ENCODE data around the gene DLGAP4.

The DLGAP4 gene

DNA sequence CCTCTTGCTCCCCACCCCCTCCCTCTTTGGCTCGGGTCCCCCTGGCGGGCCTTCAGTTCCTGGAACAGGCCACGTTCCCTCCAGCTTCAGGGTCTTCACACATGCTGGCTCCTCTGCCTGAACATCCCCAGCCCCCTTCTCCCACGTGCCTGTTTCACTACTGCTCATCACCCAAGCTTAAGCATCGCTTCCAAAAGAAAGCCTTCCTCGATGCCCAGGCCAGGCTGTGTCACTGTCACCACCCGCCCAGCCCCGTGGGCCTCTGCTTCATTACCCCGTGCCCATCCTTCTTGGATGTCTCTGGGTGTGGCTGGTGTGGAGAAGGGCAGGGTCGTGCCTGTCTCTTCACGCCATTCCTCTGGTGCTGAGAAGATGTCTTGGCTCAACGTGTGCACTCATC, 2.8 kb downstream of the DLGAP4 start:
- DNase-seq = no peak

DNA sequence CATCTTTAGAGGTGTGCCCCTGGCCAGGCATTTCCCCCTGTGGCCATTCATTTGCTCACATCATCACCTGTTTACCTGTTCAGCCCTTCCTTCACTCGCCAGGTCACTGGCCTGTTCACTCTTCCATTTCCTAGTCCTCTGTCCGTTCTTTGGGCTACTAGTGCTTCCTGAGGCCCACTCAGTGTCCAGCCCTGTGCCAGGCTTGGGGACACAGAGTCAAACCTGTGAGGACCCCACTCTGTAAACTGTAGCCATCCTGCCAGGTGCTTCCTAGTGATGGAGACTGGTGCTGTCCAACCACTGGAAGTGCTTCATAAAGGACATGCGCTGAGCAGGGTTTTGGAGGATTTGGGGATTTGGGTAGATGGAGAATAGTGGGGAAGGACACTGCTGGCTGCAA, 3.5 kb downstream of the DLGAP4 start:
- DNase-seq = no peak

- DNase-seq = no peak
Measured at GRCh38 chr20:36310215-36310981, 4.3 kb downstream of the DLGAP4 start.

DNA sequence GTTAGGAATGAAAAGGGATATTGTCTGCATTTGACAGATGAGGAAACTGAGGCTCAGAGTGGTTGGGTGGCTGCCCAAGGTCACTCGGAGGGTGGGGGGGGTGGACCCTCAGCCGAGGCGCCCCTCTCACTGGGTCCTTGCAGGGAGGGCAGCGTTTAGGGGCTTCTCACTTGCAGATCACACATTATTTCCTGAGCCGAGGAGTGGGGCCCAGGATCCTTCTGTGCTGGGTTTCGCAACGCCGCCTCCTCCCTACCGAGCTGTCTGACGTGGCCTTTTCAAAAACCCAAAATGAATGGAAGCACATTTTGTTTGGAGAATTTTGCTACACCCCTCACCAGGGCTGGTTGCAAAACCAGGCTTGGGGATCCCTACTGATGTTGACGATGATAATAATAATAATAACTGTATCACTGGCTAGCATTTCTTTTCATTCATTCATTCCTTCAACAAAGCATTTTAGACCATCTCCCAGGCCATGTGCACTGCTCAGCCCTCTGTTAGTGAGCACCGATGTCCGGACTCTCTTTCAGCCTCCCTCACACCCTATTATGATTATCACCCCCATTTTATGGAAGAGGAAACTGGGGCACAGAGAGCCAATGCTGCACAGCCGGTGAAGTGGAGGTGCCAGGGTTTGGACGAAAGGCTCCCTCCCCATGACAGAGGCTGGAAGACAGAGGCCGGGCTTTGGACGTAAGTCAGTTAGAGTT, 5.2 kb downstream of the DLGAP4 start:
- no peak for DNase-seq

DNA sequence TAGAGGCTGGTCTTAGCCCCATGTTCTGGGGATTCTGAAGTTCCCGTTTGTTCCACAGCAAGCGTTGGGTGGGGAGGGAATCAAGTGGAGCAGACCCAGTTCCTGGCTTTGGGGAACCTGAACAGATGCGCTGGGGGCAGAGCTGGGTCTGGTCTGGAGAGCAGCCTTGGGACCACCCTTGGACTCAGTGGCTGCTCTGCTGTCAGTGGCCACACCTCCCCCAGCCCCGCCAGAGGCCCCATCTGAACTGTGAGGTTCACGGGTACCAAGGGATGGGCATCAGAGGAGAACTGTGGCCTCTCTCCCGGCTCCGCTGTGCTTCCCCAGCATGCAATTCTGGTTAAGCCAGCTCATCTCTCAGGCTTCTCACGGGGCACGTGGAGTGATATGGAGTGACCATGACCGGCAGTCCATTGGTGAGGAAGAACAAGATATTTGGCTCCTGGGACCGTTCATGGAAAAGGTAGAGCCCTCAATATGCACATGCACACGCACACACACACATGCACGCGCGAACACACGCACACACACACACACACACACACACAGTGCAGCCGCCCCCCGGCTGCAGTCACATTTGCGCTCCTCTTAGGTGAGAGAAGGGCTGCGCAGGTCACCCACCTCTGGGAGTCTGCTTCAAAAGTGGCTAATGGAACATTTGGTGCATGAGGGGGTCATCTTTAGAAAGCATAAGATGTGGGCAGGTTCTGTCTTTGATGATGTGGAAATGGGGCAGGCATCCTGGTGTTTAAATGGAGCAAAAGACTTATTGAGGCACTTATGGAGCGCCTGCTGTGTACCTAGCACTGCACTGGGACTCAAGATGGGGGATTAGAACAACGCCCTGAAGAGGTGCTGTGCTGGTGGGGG, 6.0 kb downstream of the DLGAP4 start:
- DNase-seq = no peak

DNA sequence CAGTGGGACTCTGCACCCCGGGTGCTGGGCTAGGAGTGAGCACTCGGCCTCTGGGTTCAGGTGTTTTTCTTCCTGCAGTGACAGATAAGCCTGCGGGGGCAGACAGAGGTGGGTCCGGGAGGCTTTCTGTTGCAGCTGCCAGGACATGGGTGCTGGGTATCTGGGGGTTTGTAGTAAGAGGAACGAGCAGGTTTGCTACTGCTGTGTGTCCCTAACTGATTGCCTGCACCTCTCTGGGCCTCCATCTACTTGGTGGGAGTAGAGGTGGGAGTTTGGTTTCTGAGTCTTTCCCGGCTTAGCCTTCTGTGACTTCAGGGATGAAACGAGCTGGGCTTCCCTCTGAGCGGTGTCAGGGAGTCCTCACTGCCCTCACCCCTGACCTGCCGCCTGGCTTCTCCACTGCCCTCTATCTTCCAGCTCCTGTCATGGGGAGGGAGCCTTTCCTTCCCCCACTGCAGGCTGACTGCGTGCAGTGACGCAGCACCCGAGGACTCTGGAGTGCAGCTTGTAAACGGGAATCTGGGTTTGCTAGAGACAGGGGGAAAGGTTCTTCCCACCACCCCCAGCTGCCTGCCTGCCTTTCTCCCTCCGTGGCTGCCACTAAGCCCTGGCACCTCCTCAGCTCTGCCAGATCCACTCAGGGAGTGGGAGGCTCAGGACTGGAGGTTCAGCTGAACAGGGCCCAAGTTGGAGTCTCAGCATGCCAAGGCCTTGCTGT, 6.7 kb downstream of the DLGAP4 start:
- DNase-seq = no peak

DNA sequence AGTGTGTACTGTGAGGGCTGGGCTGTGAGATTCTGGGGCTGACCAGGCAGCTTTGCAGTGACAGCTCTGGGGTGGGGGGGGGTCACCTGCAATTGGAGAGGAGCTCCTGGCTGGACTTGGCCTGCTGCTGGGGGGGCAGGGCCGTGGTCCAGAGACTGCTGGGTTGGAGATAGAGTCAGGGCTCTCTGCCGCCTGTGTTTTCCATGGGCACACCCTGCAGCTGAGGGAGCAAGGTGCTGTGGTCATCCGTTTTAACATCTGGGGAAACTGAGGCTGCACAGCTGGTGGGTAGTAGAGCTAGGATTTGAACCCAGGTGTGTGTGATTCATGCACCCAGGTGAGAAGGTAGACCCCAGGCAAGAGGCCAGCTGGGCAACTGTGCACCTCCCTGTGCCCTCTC, 7.3 kb downstream of the DLGAP4 start:
- DNase-seq = no peak

GRCh38 chr20:36313926-36314325, 7.8 kb downstream of the DLGAP4 start:
- DNase-seq = no peak

DNA sequence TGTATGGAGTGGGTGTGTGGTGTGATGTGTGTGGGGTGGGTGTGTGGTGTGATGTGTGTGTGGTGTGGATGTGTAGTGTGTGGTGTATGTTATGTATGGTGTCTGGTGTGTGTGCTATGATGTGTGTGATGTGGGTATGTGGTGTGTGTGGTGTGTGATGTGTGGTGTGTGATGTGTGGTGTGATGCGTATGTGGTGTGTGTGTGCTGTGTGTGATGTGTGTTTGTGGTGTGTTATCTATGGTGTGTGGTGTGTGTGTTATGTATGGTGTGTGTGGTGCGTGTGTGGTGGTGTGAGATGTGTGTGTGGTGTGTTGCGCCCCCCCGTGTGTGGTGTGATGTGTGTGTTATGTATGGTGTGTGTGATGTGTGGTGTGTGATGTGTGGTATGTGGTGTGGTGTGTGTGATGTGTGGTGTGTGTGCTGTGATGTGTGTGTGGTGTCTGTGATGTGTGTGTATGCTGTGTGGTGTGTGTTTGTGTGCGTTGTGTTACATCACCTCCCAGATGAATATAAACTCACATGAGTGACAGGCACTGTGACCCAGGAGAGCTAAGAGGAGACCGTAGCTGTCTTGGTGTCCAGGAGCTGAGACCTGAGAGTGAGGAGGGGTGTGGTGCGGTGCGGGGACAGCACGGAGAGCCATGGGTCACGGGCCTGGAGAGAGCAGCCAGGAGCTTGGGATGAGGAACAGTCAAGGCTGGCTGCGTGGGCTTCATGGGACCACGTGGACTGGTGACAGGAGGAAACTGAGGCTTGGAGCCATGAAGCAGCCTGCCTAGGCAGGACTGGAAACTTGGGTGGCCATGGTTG, 8.8 kb downstream of the DLGAP4 start:
- DNase-seq = peak in 1 of 2 experiments; percentile 43

DNA sequence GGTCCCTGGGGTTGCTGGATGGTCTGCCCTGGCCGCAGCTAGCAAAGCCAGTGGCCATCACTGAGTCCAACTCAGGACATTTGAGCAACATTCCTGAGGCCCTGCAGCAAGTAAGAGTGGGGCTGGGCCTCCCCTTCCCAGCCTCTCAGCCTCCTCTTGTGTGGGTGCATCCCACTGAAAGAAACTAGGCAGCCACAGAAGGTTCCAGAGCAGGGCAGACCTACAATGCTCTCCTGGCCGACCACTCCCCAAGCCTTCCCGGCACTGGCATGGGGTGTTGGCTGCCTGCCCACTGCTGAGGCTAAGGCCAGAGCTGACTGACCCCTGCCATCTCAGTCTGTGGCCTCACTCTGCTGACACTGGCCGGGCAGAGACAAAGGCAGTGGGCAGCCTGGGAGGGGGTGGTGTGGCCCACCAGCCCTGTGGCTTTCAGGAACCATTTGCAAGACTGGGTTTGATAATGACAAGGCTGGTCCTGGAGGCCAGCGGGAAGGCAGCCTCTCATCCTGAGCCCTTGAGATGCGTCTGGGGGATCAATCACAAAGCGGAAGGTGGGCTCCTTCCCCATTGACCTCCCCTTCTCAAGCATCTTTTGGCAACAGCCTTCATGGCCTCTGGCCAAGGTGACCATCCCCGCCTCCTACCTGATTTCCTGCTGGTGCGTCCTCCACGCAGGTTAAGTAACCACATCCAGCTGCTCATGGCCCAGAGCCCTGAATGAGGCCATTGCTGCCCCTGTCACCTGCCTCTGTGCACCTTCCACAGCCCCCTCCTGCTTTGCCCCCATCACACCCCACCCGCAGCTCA, 9.6 kb downstream of the DLGAP4 start:
- no peak for DNase-seq

- DNase-seq = no peak
Measured at GRCh38 chr20:36317675-36318074, 11.5 kb downstream of the DLGAP4 start.

DNA sequence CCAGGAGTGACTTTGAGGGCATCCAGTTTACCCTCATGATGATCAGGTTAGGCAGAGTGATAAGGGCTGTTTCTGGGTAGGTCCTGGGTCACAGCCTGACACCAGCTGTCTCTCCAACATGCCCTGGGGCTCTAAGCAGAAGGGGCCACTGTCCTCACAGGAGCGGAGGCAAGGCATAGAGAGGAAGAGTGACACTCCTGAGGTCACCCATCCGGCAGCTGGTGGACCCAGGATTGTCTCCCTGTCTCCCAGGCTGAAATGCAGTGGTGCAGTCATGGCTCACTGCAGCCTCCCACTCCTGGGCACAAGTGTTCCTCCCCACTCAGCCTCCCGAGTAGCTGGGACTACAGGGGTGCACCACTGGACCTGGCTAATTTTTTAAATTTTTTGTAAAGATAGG, 12.0 kb downstream of the DLGAP4 start:
- no peak for DNase-seq

GRCh38 chr20:36319356-36320260, 13.5 kb downstream of the DLGAP4 start:
- DNase-seq = no peak

DNA sequence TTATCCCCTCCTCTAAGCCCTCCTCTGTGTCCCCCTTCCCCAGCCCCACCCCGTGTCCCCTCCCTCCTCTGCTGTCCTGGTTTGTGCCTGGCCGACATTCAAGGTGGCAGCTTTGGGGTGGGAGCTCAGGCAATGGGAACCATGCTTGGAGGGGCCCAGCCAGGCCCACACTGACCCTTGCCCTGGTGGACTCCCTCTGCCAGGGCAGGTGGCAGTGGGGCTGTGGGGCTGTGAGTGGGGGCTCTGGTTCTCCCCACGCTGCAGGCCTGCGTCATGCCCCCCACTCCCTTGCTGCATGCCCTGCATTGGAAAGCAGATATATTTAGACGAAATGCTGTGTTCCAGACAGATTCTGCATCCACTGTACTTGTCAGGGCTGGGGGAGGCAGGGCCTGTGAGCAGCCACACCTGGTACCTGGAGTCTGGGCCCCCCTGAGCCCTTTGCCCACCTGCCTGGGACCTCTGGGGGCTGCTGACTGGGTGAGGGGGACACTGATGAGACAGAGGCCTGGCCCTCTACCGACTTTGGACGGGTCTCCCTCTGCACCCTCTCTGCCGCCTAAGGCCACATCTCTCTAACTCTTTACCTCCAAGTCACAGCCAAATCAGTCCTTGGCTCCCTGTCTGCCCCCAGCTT, 14.2 kb downstream of the DLGAP4 start:
- no peak for DNase-seq

- DNase-seq = no peak
Measured at GRCh38 chr20:36320898-36321695, 15.0 kb downstream of the DLGAP4 start.

DNA sequence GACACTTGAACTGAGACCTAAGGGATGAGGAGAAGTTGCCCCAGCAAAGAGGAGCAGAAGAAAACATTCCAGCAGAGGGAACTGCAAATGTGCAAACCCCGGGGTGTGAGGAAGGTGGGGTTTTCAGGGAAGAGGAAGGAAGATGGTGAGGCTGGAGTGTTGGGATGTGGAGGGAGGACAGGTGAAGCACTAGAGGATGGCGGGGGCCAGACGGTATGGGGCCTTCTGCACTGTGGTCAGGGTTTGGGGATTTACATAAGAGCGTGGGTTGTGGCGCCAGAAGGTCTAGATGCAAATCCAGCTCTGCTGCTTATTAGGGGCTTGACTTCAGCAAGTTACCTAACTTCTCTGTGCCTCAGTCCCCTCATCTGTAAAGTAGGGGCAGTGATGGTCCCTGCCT, 16.0 kb downstream of the DLGAP4 start:
- no peak for DNase-seq

DNA sequence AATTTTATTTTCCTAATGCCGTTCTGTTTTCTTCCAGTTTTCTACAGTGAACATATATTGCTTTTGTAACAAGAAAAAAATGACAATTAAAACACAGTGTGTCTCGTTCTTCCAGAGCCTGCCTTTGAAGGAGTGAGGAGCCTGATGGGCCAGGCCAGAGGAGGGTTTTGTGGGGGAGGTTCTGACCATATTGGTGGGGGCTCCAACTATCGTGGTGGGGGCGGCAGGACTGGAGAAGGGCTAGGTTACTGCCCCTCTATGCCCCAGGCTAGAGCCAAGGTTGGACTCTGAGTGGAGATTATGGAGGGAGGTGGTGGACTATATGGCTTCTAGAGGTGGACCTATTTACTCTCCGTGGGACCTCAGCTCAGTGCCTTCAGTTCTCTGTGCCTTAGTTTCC, 24.0 kb downstream of the DLGAP4 start:
- DNase-seq = no peak

GRCh38 chr20:36331209-36331608, 25.1 kb downstream of the DLGAP4 start:
- DNase-seq = no peak

GRCh38 chr20:36333841-36334240, 27.7 kb downstream of the DLGAP4 start:
- DNase-seq = no peak

Measured in SW 1271 (cell line).